BE2C (cell line): ENCODE data around the gene DPYD.

Experiments used
- DNase-seq: peaks from one replicate; pipeline ENCODE4 v3.0.0-alpha.2; 2020
- H3K27me3 ChIP-seq: fragments of 250-450 bp; sonication (Bioruptor Pico); 2 replicates; pipeline ENCODE4 v1.5.1; 2020; ENCODE audit warnings: mild to moderate bottlenecking
- H3K36me3 ChIP-seq: fragments of 250-450 bp; sonication (Bioruptor Pico); 2 replicates; pipeline ENCODE4 v1.5.1; 2020; ENCODE audit warnings: mild to moderate bottlenecking
- H3K4me1 ChIP-seq: fragments of 250-450 bp; sonication (Bioruptor Pico); 2 replicates; pipeline ENCODE4 v1.5.1; 2020
- H3K4me3 ChIP-seq: 2 replicates; pipeline ENCODE4 v1.5.1; 2011; ENCODE audit warnings: low read depth, low read length
- H3K9me3 ChIP-seq: fragments of 250-450 bp; sonication (Bioruptor Pico); 2 replicates; pipeline ENCODE4 v1.5.1; 2020
- TF ChIP-seq, protein P1 (sequence below): IDR thresholded peaks from 2 replicates; pipeline ENCODE4 v1.5.1; 2012; ENCODE audit warnings: mild to moderate bottlenecking, low read depth, low read length

The DPYD gene

DNA sequence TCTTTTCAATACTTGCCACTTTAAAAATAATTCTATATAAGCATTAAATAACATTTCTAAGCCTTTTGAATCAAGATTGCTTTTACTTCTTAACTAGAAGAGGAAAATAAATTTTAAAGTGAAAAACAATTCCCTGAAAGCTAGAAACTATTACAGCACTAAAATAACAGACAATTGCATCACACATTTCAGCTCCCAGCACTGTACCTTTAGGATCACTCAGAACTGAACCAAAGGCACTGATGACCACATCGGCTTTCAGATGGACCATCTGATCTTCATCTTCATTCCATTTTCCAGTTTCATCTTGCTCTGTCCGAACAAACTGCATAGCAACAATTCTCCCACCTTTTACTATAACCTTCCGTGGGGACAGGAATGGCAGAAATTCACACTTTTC lies 347.3 kb downstream of the DPYD start:
- H3K4me3 ChIP-seq: no peak overlapping the region
- no peaks in the 10 kb centered on the region for H3K9me3 ChIP-seq
- peaks cover 6% of the 10 kb centered on the region for H3K4me1 ChIP-seq
- peaks cover 9% of the 10 kb centered on the region; the same call in 1 of the 2 replicates for H3K36me3 ChIP-seq
- H3K27me3 ChIP-seq: no peaks in the 10 kb centered on the region
- no peak for DNase-seq
- TF ChIP-seq, protein P1, sequence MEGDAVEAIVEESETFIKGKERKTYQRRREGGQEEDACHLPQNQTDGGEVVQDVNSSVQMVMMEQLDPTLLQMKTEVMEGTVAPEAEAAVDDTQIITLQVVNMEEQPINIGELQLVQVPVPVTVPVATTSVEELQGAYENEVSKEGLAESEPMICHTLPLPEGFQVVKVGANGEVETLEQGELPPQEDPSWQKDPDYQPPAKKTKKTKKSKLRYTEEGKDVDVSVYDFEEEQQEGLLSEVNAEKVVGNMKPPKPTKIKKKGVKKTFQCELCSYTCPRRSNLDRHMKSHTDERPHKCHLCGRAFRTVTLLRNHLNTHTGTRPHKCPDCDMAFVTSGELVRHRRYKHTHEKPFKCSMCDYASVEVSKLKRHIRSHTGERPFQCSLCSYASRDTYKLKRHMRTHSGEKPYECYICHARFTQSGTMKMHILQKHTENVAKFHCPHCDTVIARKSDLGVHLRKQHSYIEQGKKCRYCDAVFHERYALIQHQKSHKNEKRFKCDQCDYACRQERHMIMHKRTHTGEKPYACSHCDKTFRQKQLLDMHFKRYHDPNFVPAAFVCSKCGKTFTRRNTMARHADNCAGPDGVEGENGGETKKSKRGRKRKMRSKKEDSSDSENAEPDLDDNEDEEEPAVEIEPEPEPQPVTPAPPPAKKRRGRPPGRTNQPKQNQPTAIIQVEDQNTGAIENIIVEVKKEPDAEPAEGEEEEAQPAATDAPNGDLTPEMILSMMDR: no peak

DNA sequence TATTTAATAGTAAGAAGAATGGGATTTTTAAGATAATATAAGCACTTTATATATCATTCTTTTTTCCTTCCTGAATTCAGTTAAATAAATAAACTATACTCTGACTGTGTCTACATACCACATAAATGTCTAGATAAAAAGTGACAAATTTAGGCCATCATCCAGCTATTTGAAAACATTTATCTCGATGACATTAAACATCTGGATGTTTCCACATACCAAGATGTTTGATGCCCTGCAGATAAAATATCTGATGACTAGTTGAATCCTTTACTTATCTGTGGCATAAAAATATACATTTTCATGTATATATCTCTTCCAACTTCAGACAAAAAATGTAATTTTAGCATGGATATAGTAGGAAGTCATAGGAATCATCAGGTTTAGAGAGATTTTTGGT lies 348.3 kb downstream of the DPYD start:
- H3K4me1 ChIP-seq: peaks cover 6% of the 10 kb centered on the region
- TF ChIP-seq, protein P1: no peak
- H3K36me3 ChIP-seq: peaks cover 9% of the 10 kb centered on the region; the same call in 1 of the 2 replicates
- DNase-seq: no peak
- H3K9me3 ChIP-seq: no peaks in the 10 kb centered on the region
- no peaks in the 10 kb centered on the region for H3K27me3 ChIP-seq
- no peak overlapping the region for H3K4me3 ChIP-seq

DNA sequence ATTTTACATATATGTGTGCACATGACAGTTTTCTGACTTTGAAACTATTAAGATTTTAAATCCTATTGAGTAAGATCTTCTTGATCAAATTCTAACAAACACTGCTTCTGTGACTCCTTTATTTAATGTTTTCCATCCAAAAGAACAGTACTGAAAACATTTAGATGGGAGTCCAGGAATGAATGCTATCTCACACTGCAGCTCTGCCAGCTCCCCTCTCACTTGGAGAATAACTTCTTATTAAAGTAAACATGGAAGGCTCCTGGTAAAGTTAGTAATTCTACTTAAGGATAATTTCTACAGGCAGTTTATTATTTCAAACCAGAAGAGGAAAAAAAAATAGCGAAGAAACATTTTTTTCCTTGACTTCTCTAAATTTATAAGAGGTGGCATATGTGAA lies 349.1 kb downstream of the DPYD start:
- TF ChIP-seq, protein P1: no peak
- no peak for DNase-seq
- peaks cover 9% of the 10 kb centered on the region; the same call in 1 of the 2 replicates for H3K36me3 ChIP-seq

DNA sequence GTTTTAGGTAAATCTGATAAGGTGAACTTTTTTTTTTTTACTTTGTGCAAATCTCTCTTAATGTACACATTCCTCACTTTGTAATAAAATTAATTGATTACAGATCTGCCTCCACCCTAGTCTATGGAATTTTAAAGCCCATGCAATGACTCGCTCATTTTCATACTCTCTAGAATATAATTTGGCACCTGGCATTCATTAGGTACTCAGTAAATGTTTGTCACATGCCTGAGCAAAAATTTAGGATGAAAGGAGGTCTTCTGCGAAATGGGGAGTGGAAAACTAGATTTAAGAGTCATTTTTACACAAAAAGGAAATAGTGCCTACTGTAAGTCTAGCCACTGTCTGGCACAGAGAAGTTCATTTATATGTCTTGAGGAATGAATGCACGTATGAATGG lies 350.1 kb downstream of the DPYD start:
- DNase-seq: no peak
- Histone ChIP-seq H3K9me3 (no peaks in the 10 kb centered on the region), H3K36me3 (peaks cover 9% of the 10 kb centered on the region; the same call in 1 of the 2 replicates), H3K4me1 (peaks cover 6% of the 10 kb centered on the region), H3K4me3 (no peak overlapping the region), H3K27me3 (no peaks in the 10 kb centered on the region)
- TF ChIP-seq, protein P1: no peak

More for the DNA sequence above, 349.1 kb downstream of the DPYD start:
- Histone ChIP-seq H3K4me3 (no peak overlapping the region), H3K27me3 (no peaks in the 10 kb centered on the region), H3K4me1 (peaks cover 6% of the 10 kb centered on the region), H3K9me3 (no peaks in the 10 kb centered on the region)

DNA sequence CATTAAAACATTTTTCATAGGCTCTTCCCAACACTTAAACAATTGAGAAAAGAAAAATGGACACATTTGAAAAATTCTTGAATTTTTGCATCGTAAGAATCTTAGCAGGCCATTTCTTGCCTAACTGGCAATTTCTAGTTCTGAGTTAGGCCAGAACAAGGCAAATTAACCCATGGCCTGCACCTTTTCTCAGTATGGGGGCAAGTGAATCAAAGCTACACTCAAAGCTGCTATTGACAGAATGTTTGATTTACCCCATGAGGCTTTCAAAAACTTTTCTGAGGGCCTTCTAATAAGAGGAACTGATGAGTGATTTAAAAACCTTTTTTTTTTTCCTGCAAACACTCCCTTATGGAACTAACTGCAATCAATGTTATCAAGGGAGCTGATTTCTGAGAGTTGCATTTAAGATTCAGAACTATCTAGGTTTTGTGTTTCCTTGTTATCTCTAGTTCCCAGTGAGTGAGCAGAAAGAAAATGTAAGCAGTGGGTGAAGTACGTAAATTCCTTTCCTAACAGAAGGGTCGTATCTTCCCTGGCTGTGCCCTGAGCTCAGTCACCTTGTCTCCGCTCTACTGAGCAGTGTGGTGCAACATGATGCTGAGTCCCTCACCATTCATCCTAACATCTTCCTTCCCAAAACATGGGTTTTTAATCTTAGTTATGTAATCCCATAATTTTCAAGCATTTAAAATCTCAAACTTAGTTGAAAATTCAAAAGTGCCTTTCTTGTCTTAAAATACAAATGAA lies 353.7 kb downstream of the DPYD start:
- H3K36me3 ChIP-seq: no peaks in the 10 kb centered on the region
- H3K27me3 ChIP-seq: no peaks in the 10 kb centered on the region
- no peaks in the 10 kb centered on the region; the same call in 1 of the 2 replicates for H3K4me1 ChIP-seq
- no peaks in the 10 kb centered on the region for H3K9me3 ChIP-seq
- TF ChIP-seq, protein P1: no peak
- DNase-seq: no peak
- H3K4me3 ChIP-seq: no peak overlapping the region

DNA sequence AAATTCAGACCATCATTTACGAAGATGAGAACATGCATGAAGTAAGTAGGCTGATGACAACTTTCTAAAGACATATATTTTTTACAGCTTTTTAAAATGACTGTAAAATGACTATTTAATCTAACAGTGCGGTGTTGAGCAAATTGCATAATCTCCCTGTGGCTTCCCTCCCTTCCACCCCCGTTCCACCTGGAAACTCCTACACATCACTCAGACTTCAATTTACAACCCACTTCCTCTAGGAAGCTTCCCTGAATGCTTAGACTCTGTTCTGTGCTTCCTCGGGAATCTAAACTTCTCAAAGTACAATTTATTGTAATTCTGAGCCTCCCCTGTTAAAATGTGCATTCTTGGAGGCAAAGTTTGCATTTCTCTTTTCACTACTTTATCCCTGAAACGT lies 354.9 kb downstream of the DPYD start:
- H3K36me3 ChIP-seq: no peaks in the 10 kb centered on the region
- H3K27me3 ChIP-seq: no peaks in the 10 kb centered on the region
- H3K4me1 ChIP-seq: no peaks in the 10 kb centered on the region; the same call in 1 of the 2 replicates
- no peak for DNase-seq
- TF ChIP-seq, protein P1: no peak
- no peak overlapping the region for H3K4me3 ChIP-seq
- H3K9me3 ChIP-seq: no peaks in the 10 kb centered on the region
